WTC11 (cell line): Measurements from ENCODE around the gene UBA3. TPM values are rescaled to one million over a fixed set of nuclear protein-coding genes. Genes with fewer than 3 reads are reported as not detected.

Experiments used
- ATAC-seq: fragments of 200-7000 bp; cut with Tn5 transposase; 2 replicates; pipeline ENCODE4 v1.10.0; 2021; ENCODE audit warnings: mild to moderate bottlenecking, moderate library complexity
- CTCF ChIA-PET: fragments of 300-600 bp; sonication (Branson Sonifier 250); formaldehyde crosslinking; loops from one replicate; lab custom pipeline; 2021; ENCODE audit warnings: antibody characterized with exemption; lab: Charles Lee
- POLR2A ChIA-PET: fragments of 350-600 bp; sonication (Branson Sonifier 250); formaldehyde crosslinking; loops from one replicate; lab custom pipeline; 2021; ENCODE audit warnings: antibody characterized with exemption; lab: Charles Lee
- DNase-seq: peaks from one replicate; pipeline ENCODE4 v3.0.0; 2021; ENCODE audit warnings: low spot score
- H3K27ac Mint-ChIP-seq: 2 replicates; pipeline ENCODE4 v1.8.0; 2021; ENCODE audit warnings: mixed read lengths
- H3K27me3 Mint-ChIP-seq: 2 replicates; pipeline ENCODE4 v1.8.0; 2021; ENCODE audit warnings: low read depth, mild to moderate bottlenecking, moderate library complexity, mixed read lengths
- H3K36me3 Mint-ChIP-seq: 2 replicates; pipeline ENCODE4 v1.8.0; 2021; ENCODE audit warnings: mixed read lengths
- H3K4me1 Mint-ChIP-seq: 2 replicates; pipeline ENCODE4 v1.8.0; 2022; ENCODE audit warnings: mixed read lengths
- H3K4me3 Mint-ChIP-seq: 2 replicates; pipeline ENCODE4 v1.8.0; 2021; ENCODE audit warnings: mild to moderate bottlenecking, moderate library complexity, mixed read lengths
- H3K9me3 Mint-ChIP-seq: 2 replicates; pipeline ENCODE4 v1.8.0; 2021; ENCODE audit warnings: mixed read lengths
- ARID4B ChIP-seq: sonication (generic); formaldehyde crosslinking; IDR thresholded peaks from 2 replicates; pipeline ENCODE4 v1.8.0; 2023; ENCODE audit warnings: missing genetic modification reagents, mild to moderate bottlenecking, borderline replicate concordance
- CREM ChIP-seq: sonication (generic); formaldehyde crosslinking; IDR thresholded peaks from 2 replicates; pipeline ENCODE4 v1.8.1; 2022; ENCODE audit warnings: mild to moderate bottlenecking, missing genetic modification reagents, moderate library complexity
- ELF4 ChIP-seq: sonication (generic); formaldehyde crosslinking; IDR thresholded peaks from 2 replicates; pipeline ENCODE4 v1.8.1; 2022; ENCODE audit warnings: low read depth, mild to moderate bottlenecking, moderate library complexity, missing genetic modification reagents
- ERG ChIP-seq: fragments of 250-450 bp; sonication (Bioruptor Pico); IDR thresholded peaks from 2 replicates; pipeline ENCODE4 v1.8.0; 2021; ENCODE audit warnings: mild to moderate bottlenecking
- ETV6 ChIP-seq: sonication (generic); formaldehyde crosslinking; IDR thresholded peaks from 2 replicates; pipeline ENCODE4 v1.8.1; 2022; ENCODE audit warnings: mild to moderate bottlenecking, missing genetic modification reagents
- FOXK1 ChIP-seq: sonication (generic); formaldehyde crosslinking; IDR thresholded peaks from 2 replicates; pipeline ENCODE4 v1.8.0; 2022; ENCODE audit warnings: mild to moderate bottlenecking, moderate library complexity, missing genetic modification reagents
- FOXP1 ChIP-seq: sonication (generic); formaldehyde crosslinking; IDR thresholded peaks from 2 replicates; pipeline ENCODE4 v1.8.0; 2022; ENCODE audit warnings: missing genetic modification reagents, mild to moderate bottlenecking, moderate library complexity, borderline replicate concordance
- GABPB1 ChIP-seq: sonication (generic); formaldehyde crosslinking; IDR thresholded peaks from 2 replicates; pipeline ENCODE4 v1.8.1; 2023; ENCODE audit warnings: mild to moderate bottlenecking, missing genetic modification reagents
- HMGA2 ChIP-seq: fragments of 250-450 bp; sonication (Bioruptor Pico); IDR thresholded peaks from 2 replicates; pipeline ENCODE4 v1.4.0; 2021; ENCODE audit warnings: mild to moderate bottlenecking, moderate library complexity
- MYBL2 ChIP-seq: sonication (generic); formaldehyde crosslinking; IDR thresholded peaks from 2 replicates; pipeline ENCODE4 v1.8.1; 2023; ENCODE audit warnings: mild to moderate bottlenecking, moderate library complexity, missing genetic modification reagents
- NFE2L1 ChIP-seq: sonication (generic); formaldehyde crosslinking; IDR thresholded peaks from 2 replicates; pipeline ENCODE4 v1.8.1; 2023; ENCODE audit warnings: missing genetic modification reagents
- NFYB ChIP-seq: sonication (generic); formaldehyde crosslinking; conservative IDR thresholded peaks from 2 replicates; pipeline ENCODE4 v1.8.0; 2022; ENCODE audit warnings: low read depth, missing genetic modification reagents
- NR1H2 ChIP-seq: sonication (generic); formaldehyde crosslinking; IDR thresholded peaks from 2 replicates; pipeline ENCODE4 v1.9.0; 2021; ENCODE audit warnings: mild to moderate bottlenecking, moderate library complexity, missing genetic modification reagents
- NR3C1 ChIP-seq: sonication (generic); formaldehyde crosslinking; conservative IDR thresholded peaks from 2 replicates; pipeline ENCODE4 v1.8.1; 2023; ENCODE audit warnings: low read depth, mild to moderate bottlenecking, missing genetic modification reagents
- RELA ChIP-seq: sonication (generic); formaldehyde crosslinking; IDR thresholded peaks from 2 replicates; pipeline ENCODE4 v1.8.1; 2022; ENCODE audit warnings: missing genetic modification reagents, mild to moderate bottlenecking, borderline replicate concordance
- SP1 ChIP-seq: sonication (generic); formaldehyde crosslinking; conservative IDR thresholded peaks from 2 replicates; pipeline ENCODE4 v1.8.1; 2022; ENCODE audit warnings: missing genetic modification reagents
- ZBTB21 ChIP-seq: sonication (generic); formaldehyde crosslinking; IDR thresholded peaks from 2 replicates; pipeline ENCODE4 v1.8.1; 2023; ENCODE audit warnings: mild to moderate bottlenecking, missing genetic modification reagents, borderline replicate concordance
- ZNF138 ChIP-seq: sonication (generic); formaldehyde crosslinking; conservative IDR thresholded peaks from 2 replicates; pipeline ENCODE4 v1.8.1; 2022; ENCODE audit warnings: mild to moderate bottlenecking, moderate library complexity, missing genetic modification reagents
- ZNF232 ChIP-seq: sonication (generic); formaldehyde crosslinking; IDR thresholded peaks from 2 replicates; pipeline ENCODE4 v1.8.0; 2022; ENCODE audit warnings: mild to moderate bottlenecking, missing genetic modification reagents
- ZNF263 ChIP-seq: sonication (generic); formaldehyde crosslinking; IDR thresholded peaks from 2 replicates; pipeline ENCODE4 v1.8.1; 2022; ENCODE audit warnings: low read depth, mild to moderate bottlenecking, moderate library complexity, missing genetic modification reagents
- ZNF317 ChIP-seq: sonication (generic); formaldehyde crosslinking; IDR thresholded peaks from 2 replicates; pipeline ENCODE4 v1.8.1; 2023; ENCODE audit warnings: low read depth, mild to moderate bottlenecking, moderate library complexity, missing genetic modification reagents, borderline replicate concordance
- ZNF416 ChIP-seq: fragments of 250-450 bp; sonication (Bioruptor Pico); IDR thresholded peaks from 2 replicates; pipeline ENCODE4 v1.9.0; 2021; ENCODE audit warnings: mild to moderate bottlenecking, inconsistent platforms
- ZNF423 ChIP-seq: fragments of 250-450 bp; sonication (Bioruptor Pico); IDR thresholded peaks from 2 replicates; pipeline ENCODE4 v2.1.2; 2022; ENCODE audit warnings: mild to moderate bottlenecking, moderate library complexity
- ZSCAN18 ChIP-seq: fragments of 250-450 bp; sonication (Bioruptor Pico); IDR thresholded peaks from 2 replicates; pipeline ENCODE4 v2.1.2; 2022; ENCODE audit warnings: mild to moderate bottlenecking, moderate library complexity
- total RNA-seq: library from RNA; stranded (reverse); gene quantifications from 3 replicates; pipeline ENCODE4 v1.2.3, GENCODE V29; 2021
- TF ChIP-seq, protein P1 (sequence below): sonication (generic); formaldehyde crosslinking; IDR thresholded peaks from 2 replicates; pipeline ENCODE4 v1.8.0; 2022; ENCODE audit warnings: mild to moderate bottlenecking, missing genetic modification reagents

The UBA3 gene
- total RNA-seq, 1 experiment from 2014 or later, result 75.0 TPM

DNA sequence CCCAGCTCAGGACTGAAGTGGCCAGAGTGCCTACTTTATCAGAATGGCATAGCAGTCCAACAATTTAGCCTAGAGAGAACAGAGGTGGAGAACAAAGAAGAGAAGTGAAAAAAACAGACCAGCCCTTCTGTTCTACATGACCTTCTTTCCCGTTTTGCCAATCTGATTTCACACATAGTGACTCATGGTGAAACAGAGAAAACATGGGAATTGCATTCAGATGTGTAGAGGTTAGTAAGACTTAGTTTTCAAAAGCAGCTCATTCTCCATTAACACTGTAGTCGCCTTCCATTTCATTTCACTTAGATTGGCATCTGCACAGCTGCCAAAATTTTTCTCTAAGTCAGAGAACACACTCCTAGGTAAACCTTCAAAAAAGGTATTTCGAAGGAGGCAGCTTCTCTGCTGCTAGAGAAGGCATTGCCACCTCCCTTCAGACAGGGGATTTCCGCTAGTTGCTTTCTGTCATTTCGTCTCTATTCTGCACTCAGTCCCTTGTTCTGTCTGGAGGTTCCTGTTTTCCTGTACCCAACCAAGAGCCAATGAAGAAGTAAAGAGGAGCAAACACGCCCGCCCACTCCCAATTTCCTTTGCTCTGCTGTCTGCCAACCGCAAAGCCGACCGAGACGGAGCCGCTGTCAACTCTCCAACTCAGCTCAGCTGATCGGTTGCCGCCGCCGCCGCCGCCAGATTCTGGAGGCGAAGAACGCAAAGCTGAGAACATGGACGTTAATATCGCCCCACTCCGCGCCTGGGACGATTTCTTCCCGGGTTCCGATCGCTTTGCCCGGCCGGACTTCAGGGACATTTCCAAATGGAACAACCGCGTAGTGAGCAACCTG, 4.4 kb upstream of the UBA3 start, which contains the start of gene ARL6IP5:
Gene ARL6IP5 (plus strand): TSS at position 612 of the 842 bp plus-strand sequence. CDS start 111 bp downstream, at position 723.
- peak; percentile 83 for ATAC-seq
- POLR2A ChIA-PET, result no interaction called here
- peak within 1 kb of the TSS; percentile 92 for H3K4me3 Mint-ChIP-seq

GRCh38 chr3:69082805-69083204, 2.6 kb upstream of the UBA3 start:
- Mint-ChIP-seq H3K4me1 (peaks cover 50% of the 10 kb centered on the region), H3K9me3 (no peaks in the 10 kb centered on the region), H3K4me3 (no peak overlapping the region), H3K27me3 (no peaks in the 10 kb centered on the region), H3K36me3 (no peaks in the 10 kb centered on the region; the same call in 1 of the 2 replicates), H3K27ac (no peak overlapping the region)
- ChIA-PET CTCF (no interaction called here), POLR2A (interaction anchor here (1.4 kb wide), 1 partner anchor 30 kb away, joined by 3 read pairs; the partner anchor contains the start of gene TMF1)
- no peak for ATAC-seq
- DNase-seq, result no peak
- TF ChIP-seq ELF4, result no peak
- TF ChIP-seq ZNF138, result no peak
- TF ChIP-seq CREM (CRISPR knock-in tag), result no peak
- no peak for TF ChIP-seq FOXP1
- TF ChIP-seq ZNF416 (CRISPR knock-in tag), result no peak
- no peak for TF ChIP-seq ARID4B
- TF ChIP-seq RELA, result no peak
- TF ChIP-seq ZBTB21, result no peak
- no peak for TF ChIP-seq MYBL2 (CRISPR knock-in tag)
- no peak for TF ChIP-seq ERG (CRISPR knock-in tag)
- TF ChIP-seq NR3C1 (CRISPR knock-in tag), result no peak
- no peak for TF ChIP-seq NR1H2
- no peak for TF ChIP-seq ZNF317 (CRISPR knock-in tag)
- TF ChIP-seq HMGA2 (CRISPR knock-in tag), result no peak
- TF ChIP-seq ZNF423 (CRISPR knock-in tag), result no peak
- TF ChIP-seq ZNF263 (CRISPR knock-in tag), result no peak
- no peak for TF ChIP-seq SP1 (CRISPR knock-in tag)
- TF ChIP-seq ZSCAN18 (CRISPR knock-in tag), result no peak

More for the DNA sequence above, 4.4 kb upstream of the UBA3 start, which contains the start of gene ARL6IP5:
- DNase-seq, result peak; percentile 89
- CTCF ChIA-PET, result interaction anchor here (0.6 to 1.6 kb wide), 2 partner anchors 222 to 338 kb away, joined by 3 read pairs; no protein-coding TSS in a partner anchor
- no peaks in the 10 kb centered on the region for H3K27me3 Mint-ChIP-seq
- no peaks in the 10 kb centered on the region for H3K9me3 Mint-ChIP-seq
- H3K4me1 Mint-ChIP-seq, result peaks cover 55% of the 10 kb centered on the region
- H3K27ac Mint-ChIP-seq, result no peak within 1 kb of the TSS
- TF ChIP-seq ZNF138 (no peak), GABPB1 (CRISPR knock-in tag) (0 out of 2 replicates have a peak, but pooled peaks have one; percentile 6), NFYB (no peak), ETV6 (CRISPR knock-in tag) (peak; percentile 41; the same call in 1 of the 2 replicates), ZNF232 (0 out of 2 replicates have a peak, but pooled peaks have one; percentile 38), FOXK1 (CRISPR knock-in tag) (peak; percentile 66; the same call in 1 of the 2 replicates), SP1 (CRISPR knock-in tag) (0 out of 2 replicates have a peak, but pooled peaks have one; percentile 39), NFE2L1 (CRISPR knock-in tag) (0 out of 2 replicates have a peak, but pooled peaks have one; percentile 25), RELA (no peak)
- TF ChIP-seq, protein P1, sequence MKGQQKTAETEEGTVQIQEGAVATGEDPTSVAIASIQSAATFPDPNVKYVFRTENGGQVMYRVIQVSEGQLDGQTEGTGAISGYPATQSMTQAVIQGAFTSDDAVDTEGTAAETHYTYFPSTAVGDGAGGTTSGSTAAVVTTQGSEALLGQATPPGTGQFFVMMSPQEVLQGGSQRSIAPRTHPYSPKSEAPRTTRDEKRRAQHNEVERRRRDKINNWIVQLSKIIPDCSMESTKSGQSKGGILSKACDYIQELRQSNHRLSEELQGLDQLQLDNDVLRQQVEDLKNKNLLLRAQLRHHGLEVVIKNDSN (CRISPR knock-in tag), result no peak
- H3K36me3 Mint-ChIP-seq, result no peaks in the 10 kb centered on the region
